Measurements from ENCODE around the gene GMDS. TPM values are rescaled to one million over a fixed set of nuclear protein-coding genes. Genes with fewer than 3 reads are reported as not detected.
A peak's percentile ranks its signal among the peaks of the same experiment; 100 is the strongest.

Gene GMDS
- total and polyA plus RNA-seq, 2 experiments from 2014 or later, result 30.1 to 36.5 TPM

GRCh38 chr6:2140438-2141128, 104.8 kb downstream of the GMDS start:
- ATAC-seq, result peak; percentile 82
- peaks cover 26% of the 10 kb centered on the region; the same call in 1 of the 2 replicates for H3K79me2 ChIP-seq (replicated peaks; ENCODE audit: insufficient read depth)
- TF ChIP-seq CREB1 (CRISPR knock-in tag; IDR thresholded peaks at IDR 0.05; ENCODE audit: low read depth) (no peak), EZH2 (IDR thresholded peaks at IDR 0.05; ENCODE audit: low read depth, unreplicated experiment) (no peak), STAT1 (IDR thresholded peaks at IDR 0.05; ENCODE audit: unreplicated experiment) (no peak), REST (IDR thresholded peaks at IDR 0.05; ENCODE audit: unreplicated experiment) (no peak), ZNF114 (CRISPR knock-in tag; IDR thresholded peaks at IDR 0.05) (no peak), JUNB (IDR thresholded peaks at IDR 0.05; ENCODE audit: unreplicated experiment) (no peak), EZH2phosphoT487 (IDR thresholded peaks at IDR 0.05; ENCODE audit: unreplicated experiment) (no peak), ZNF331 (CRISPR knock-in tag; IDR thresholded peaks at IDR 0.05; ENCODE audit: low read depth) (no peak), POLR2AphosphoS5 (IDR thresholded peaks at IDR 0.05; ENCODE audit: low read depth) (no peak)
- TF ChIP-seq, protein P1, sequence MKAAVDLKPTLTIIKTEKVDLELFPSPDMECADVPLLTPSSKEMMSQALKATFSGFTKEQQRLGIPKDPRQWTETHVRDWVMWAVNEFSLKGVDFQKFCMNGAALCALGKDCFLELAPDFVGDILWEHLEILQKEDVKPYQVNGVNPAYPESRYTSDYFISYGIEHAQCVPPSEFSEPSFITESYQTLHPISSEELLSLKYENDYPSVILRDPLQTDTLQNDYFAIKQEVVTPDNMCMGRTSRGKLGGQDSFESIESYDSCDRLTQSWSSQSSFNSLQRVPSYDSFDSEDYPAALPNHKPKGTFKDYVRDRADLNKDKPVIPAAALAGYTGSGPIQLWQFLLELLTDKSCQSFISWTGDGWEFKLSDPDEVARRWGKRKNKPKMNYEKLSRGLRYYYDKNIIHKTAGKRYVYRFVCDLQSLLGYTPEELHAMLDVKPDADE (IDR thresholded peaks at IDR 0.05), result no peak
- TF ChIP-seq, protein P2, sequence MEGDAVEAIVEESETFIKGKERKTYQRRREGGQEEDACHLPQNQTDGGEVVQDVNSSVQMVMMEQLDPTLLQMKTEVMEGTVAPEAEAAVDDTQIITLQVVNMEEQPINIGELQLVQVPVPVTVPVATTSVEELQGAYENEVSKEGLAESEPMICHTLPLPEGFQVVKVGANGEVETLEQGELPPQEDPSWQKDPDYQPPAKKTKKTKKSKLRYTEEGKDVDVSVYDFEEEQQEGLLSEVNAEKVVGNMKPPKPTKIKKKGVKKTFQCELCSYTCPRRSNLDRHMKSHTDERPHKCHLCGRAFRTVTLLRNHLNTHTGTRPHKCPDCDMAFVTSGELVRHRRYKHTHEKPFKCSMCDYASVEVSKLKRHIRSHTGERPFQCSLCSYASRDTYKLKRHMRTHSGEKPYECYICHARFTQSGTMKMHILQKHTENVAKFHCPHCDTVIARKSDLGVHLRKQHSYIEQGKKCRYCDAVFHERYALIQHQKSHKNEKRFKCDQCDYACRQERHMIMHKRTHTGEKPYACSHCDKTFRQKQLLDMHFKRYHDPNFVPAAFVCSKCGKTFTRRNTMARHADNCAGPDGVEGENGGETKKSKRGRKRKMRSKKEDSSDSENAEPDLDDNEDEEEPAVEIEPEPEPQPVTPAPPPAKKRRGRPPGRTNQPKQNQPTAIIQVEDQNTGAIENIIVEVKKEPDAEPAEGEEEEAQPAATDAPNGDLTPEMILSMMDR (conservative IDR thresholded peaks at IDR 0.05; ENCODE audit: low read depth in 2 of 2), result no peak
- TF ChIP-seq, protein P3, sequence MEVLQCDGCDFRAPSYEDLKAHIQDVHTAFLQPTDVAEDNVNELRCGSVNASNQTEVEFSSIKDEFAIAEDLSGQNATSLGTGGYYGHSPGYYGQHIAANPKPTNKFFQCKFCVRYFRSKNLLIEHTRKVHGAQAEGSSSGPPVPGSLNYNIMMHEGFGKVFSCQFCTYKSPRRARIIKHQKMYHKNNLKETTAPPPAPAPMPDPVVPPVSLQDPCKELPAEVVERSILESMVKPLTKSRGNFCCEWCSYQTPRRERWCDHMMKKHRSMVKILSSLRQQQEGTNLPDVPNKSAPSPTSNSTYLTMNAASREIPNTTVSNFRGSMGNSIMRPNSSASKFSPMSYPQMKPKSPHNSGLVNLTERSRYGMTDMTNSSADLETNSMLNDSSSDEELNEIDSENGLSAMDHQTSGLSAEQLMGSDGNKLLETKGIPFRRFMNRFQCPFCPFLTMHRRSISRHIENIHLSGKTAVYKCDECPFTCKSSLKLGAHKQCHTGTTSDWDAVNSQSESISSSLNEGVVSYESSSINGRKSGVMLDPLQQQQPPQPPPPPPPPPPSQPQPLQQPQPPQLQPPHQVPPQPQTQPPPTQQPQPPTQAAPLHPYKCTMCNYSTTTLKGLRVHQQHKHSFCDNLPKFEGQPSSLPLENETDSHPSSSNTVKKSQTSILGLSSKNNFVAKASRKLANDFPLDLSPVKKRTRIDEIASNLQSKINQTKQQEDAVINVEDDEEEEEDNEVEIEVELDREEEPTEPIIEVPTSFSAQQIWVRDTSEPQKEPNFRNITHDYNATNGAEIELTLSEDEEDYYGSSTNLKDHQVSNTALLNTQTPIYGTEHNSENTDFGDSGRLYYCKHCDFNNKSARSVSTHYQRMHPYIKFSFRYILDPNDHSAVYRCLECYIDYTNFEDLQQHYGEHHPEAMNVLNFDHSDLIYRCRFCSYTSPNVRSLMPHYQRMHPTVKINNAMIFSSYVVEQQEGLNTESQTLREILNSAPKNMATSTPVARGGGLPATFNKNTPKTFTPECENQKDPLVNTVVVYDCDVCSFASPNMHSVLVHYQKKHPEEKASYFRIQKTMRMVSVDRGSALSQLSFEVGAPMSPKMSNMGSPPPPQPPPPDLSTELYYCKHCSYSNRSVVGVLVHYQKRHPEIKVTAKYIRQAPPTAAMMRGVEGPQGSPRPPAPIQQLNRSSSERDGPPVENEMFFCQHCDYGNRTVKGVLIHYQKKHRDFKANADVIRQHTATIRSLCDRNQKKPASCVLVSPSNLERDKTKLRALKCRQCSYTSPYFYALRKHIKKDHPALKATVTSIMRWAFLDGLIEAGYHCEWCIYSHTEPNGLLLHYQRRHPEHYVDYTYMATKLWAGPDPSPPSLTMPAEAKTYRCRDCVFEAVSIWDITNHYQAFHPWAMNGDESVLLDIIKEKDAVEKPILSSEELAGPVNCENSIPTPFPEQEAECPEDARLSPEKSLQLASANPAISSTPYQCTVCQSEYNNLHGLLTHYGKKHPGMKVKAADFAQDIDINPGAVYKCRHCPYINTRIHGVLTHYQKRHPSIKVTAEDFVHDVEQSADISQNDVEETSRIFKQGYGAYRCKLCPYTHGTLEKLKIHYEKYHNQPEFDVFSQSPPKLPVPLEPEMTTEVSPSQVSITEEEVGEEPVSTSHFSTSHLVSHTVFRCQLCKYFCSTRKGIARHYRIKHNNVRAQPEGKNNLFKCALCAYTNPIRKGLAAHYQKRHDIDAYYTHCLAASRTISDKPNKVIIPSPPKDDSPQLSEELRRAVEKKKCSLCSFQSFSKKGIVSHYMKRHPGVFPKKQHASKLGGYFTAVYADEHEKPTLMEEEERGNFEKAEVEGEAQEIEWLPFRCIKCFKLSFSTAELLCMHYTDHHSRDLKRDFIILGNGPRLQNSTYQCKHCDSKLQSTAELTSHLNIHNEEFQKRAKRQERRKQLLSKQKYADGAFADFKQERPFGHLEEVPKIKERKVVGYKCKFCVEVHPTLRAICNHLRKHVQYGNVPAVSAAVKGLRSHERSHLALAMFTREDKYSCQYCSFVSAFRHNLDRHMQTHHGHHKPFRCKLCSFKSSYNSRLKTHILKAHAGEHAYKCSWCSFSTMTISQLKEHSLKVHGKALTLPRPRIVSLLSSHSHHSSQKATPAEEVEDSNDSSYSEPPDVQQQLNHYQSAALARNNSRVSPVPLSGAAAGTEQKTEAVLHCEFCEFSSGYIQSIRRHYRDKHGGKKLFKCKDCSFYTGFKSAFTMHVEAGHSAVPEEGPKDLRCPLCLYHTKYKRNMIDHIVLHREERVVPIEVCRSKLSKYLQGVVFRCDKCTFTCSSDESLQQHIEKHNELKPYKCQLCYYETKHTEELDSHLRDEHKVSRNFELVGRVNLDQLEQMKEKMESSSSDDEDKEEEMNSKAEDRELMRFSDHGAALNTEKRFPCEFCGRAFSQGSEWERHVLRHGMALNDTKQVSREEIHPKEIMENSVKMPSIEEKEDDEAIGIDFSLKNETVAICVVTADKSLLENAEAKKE (CRISPR knock-in tag; IDR thresholded peaks at IDR 0.05), result no peak
- H4K20me1 ChIP-seq (replicated peaks; ENCODE audit: insufficient read depth), result no peaks in the 10 kb centered on the region; the same call in 1 of the 2 replicates
- Mint-ChIP-seq H3K9me3 (no peaks in the 10 kb centered on the region), H3K4me1 (peaks cover 30% of the 10 kb centered on the region), H3K27me3 (ENCODE audit: insufficient read depth, low read depth, poor library complexity) (no peaks in the 10 kb centered on the region), H3K27ac (no peak overlapping the region), H3K36me3 (ENCODE audit: low read depth) (no peaks in the 10 kb centered on the region), H3K4me3 (no peak overlapping the region)
- H3K4me3 ChIP-seq, result no peak overlapping the region
- peak overlapping the region; percentile 8 for H3K4me2 ChIP-seq
- no peaks in the 10 kb centered on the region for H3F3A ChIP-seq (replicated peaks; ENCODE audit: low read depth)
- H3K9me2 ChIP-seq (ENCODE audit: insufficient read depth), result peaks cover 14% of the 10 kb centered on the region
- H2AFZ ChIP-seq, result no peak overlapping the region
- H3K27ac ChIP-seq (ENCODE audit: low read depth), result peak overlapping the region; percentile 53
- H3K27me3 ChIP-seq (ENCODE audit: insufficient read depth), result no peaks in the 10 kb centered on the region
- peaks cover 28% of the 10 kb centered on the region for H3K4me1 ChIP-seq (ENCODE audit: insufficient read depth)
- peak; percentile 84 for DNase-seq (ENCODE audit: low spot score)
- no peaks in the 10 kb centered on the region for H3K36me3 ChIP-seq (ENCODE audit: insufficient read depth)
